GM12878 (cell line): ENCODE data around the gene PRKG1.

Experiments used
- EED ChIP-seq: sonication (generic); IDR thresholded peaks from 2 replicates; pipeline ENCODE4 v1.6.1; 2016; ENCODE audit warnings: antibody characterized with exemption, low read depth
- TF ChIP-seq, protein P1 (sequence below): fragments of 450-650 bp; IDR thresholded peaks from 2 replicates; pipeline ENCODE4 v1.6.1; 2016; ENCODE audit warnings: mild to moderate bottlenecking

DNA sequence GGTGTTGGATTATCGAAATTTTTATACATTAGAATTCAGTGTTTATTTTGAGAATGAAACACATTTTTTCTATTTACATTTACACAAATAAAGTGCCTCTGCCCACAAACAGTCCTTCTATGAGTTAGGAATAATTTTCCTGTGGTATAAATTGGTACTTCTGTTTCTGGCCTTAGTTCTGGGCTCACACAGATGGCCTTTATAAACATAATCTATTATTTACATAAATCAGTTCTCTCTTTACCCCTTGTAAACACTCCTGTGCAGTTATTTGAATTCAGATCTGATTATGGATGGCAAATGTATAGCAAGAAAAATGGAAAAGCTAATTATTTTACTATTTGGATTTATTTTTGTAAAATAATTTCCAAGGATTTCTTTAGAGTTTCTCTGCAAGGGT, 143.2 kb downstream of the PRKG1 start:
- TF ChIP-seq, protein P1, sequence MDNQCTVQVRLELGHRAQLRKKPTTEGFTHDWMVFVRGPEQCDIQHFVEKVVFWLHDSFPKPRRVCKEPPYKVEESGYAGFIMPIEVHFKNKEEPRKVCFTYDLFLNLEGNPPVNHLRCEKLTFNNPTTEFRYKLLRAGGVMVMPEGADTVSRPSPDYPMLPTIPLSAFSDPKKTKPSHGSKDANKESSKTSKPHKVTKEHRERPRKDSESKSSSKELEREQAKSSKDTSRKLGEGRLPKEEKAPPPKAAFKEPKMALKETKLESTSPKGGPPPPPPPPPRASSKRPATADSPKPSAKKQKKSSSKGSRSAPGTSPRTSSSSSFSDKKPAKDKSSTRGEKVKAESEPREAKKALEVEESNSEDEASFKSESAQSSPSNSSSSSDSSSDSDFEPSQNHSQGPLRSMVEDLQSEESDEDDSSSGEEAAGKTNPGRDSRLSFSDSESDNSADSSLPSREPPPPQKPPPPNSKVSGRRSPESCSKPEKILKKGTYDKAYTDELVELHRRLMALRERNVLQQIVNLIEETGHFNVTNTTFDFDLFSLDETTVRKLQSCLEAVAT, result no peak
- no peak for TF ChIP-seq EED
